GM19351 (cell line): ENCODE results near the gene ZNF324B.
"Not testable (repeated sequence)": the region's sequence is repeated elsewhere in the genome, so short reads cannot be mapped to it uniquely, and the experiment has no call there.

Experiments
- ATAC-seq: cut with Tn5 transposase; IDR thresholded peaks from one replicate; pipeline ENCODE4 v1.9.1; 2021; ENCODE audit warnings: mild to moderate bottlenecking, moderate library complexity; ENCODE audit not compliant: unreplicated experiment

The ZNF324B gene

GRCh38 chr19:58479736-58480480 lies 28.5 kb downstream of the ZNF324B start:
- no peak for ATAC-seq

- ATAC-seq: no peak
Observed at GRCh38 chr19:58480481-58480830, 29.0 kb downstream of the ZNF324B start.

- ATAC-seq: no peak
Observed at GRCh38 chr19:58480831-58481230, 29.4 kb downstream of the ZNF324B start.

GRCh38 chr19:58482372-58482771 lies 30.9 kb downstream of the ZNF324B start:
- ATAC-seq: no peak

GRCh38 chr19:58483776-58484175 lies 32.4 kb downstream of the ZNF324B start:
- no peak for ATAC-seq

GRCh38 chr19:58484349-58484748 lies 32.9 kb downstream of the ZNF324B start:
- ATAC-seq: not testable (repeated sequence)

GRCh38 chr19:58491393-58491792 lies 40.0 kb downstream of the ZNF324B start:
- no peak for ATAC-seq

GRCh38 chr19:58492265-58492664 lies 40.8 kb downstream of the ZNF324B start:
- no peak for ATAC-seq

- no peak for ATAC-seq
Observed at GRCh38 chr19:58497634-58498170, 46.3 kb downstream of the ZNF324B start.

- ATAC-seq: no peak
Observed at GRCh38 chr19:58498316-58499020, 47.0 kb downstream of the ZNF324B start.

- peak; percentile 92 for ATAC-seq
Observed at GRCh38 chr19:58499021-58499927, 47.9 kb downstream of the ZNF324B start.

GRCh38 chr19:58500242-58500641 lies 48.8 kb downstream of the ZNF324B start:
- ATAC-seq: no peak
